DOHH2 (cell line): Measurements from ENCODE around the gene TMEM50B.
"Not testable (repeated sequence)": the region's sequence is repeated elsewhere in the genome, so short reads cannot be mapped to it uniquely, and the experiment has no call there.

Experiments used
- H3F3A ChIP-seq: fragments of 200-600 bp; sonication (generic), shearing (Covaris generic); 2 replicates; pipeline ENCODE4 v1.6.0; 2016; ENCODE audit warnings: antibody characterized with exemption, mild to moderate bottlenecking; ENCODE audit not compliant: control insufficient read depth, insufficient read depth
- H3K27ac ChIP-seq: fragments of 200-600 bp; sonication (generic); 2 replicates; pipeline ENCODE4 v1.5.1; 2014; ENCODE audit warnings: low read depth, mild to moderate bottlenecking, low read length, moderate library complexity
- H3K27me3 ChIP-seq: fragments of 200-600 bp; sonication (generic); 2 replicates; pipeline ENCODE4 v1.6.1; 2014; ENCODE audit warnings: mild to moderate bottlenecking, low read length, mixed read lengths; ENCODE audit not compliant: control insufficient read depth
- H3K36me3 ChIP-seq: fragments of 200-600 bp; sonication (generic); 2 replicates; pipeline ENCODE4 v1.6.1; 2014; ENCODE audit warnings: mild to moderate bottlenecking, low read length, moderate library complexity, mixed read lengths; ENCODE audit not compliant: control insufficient read depth
- H3K4me1 ChIP-seq: fragments of 200-600 bp; sonication (generic); 2 replicates; pipeline ENCODE4 v1.6.1; 2014; ENCODE audit warnings: mild to moderate bottlenecking, low read length, mixed read lengths; ENCODE audit not compliant: control insufficient read depth
- H3K4me2 ChIP-seq: fragments of 200-600 bp; sonication (generic); 2 replicates; pipeline ENCODE4 v1.6.0; 2014; ENCODE audit warnings: mild to moderate bottlenecking, low read length, moderate library complexity
- H3K4me3 ChIP-seq: fragments of 200-600 bp; sonication (generic); 2 replicates; pipeline ENCODE4 v1.5.1; 2014; ENCODE audit warnings: mild to moderate bottlenecking, low read length, mixed read lengths
- H3K79me2 ChIP-seq: fragments of 200-600 bp; sonication (generic); 2 replicates; pipeline ENCODE4 v1.6.1; 2014; ENCODE audit warnings: mild to moderate bottlenecking, low read length, mixed read lengths; ENCODE audit not compliant: control insufficient read depth
- H3K9me2 ChIP-seq: fragments of 200-600 bp; sonication (generic); replicated peaks from 2 replicates; pipeline ENCODE4 v1.6.1; 2014; ENCODE audit warnings: mild to moderate bottlenecking, low read length, mixed read lengths; ENCODE audit not compliant: control insufficient read depth
- H3K9me3 ChIP-seq: fragments of 200-600 bp; sonication (generic); 2 replicates; pipeline ENCODE4 v1.6.1; 2014; ENCODE audit warnings: antibody characterized with exemption, low read length, mixed read lengths; ENCODE audit not compliant: control insufficient read depth, insufficient read depth
- H4K20me1 ChIP-seq: fragments of 200-600 bp; sonication (generic); 2 replicates; pipeline ENCODE4 v1.6.0; 2014; ENCODE audit warnings: low read depth, mild to moderate bottlenecking, antibody characterized with exemption, low read length, moderate library complexity; ENCODE audit not compliant: control insufficient read depth, insufficient read depth
- CTCF ChIP-seq: fragments of 200-600 bp; sonication (generic); IDR thresholded peaks from one replicate; pipeline ENCODE4 v1.5.1; 2014; ENCODE audit warnings: antibody characterized with exemption, mild to moderate bottlenecking, low read depth, low read length; ENCODE audit not compliant: poor library complexity, severe bottlenecking
- EZH2phosphoT487 ChIP-seq: fragments of 200-600 bp; sonication (generic); IDR thresholded peaks from 2 replicates; pipeline ENCODE4 v1.6.1; 2017; ENCODE audit warnings: borderline replicate concordance, mild to moderate bottlenecking, antibody characterized with exemption, low read length, moderate library complexity, mixed read lengths

TMEM50B gene

GRCh38 chr21:33510826-33511225, 31.1 kb upstream of the TMEM50B start:
- TF ChIP-seq EZH2phosphoT487 (no peak), CTCF (no peak)
- no peak overlapping the region for H3K4me3 ChIP-seq
- no peaks in the 10 kb centered on the region for H3K9me3 ChIP-seq
- no peaks in the 10 kb centered on the region for H3K79me2 ChIP-seq
- H4K20me1 ChIP-seq = no peaks in the 10 kb centered on the region
- H3K27me3 ChIP-seq = no peaks in the 10 kb centered on the region
- H3K9me2 ChIP-seq = no peaks in the 10 kb centered on the region
- no peaks in the 10 kb centered on the region for H3K4me1 ChIP-seq
- no peak overlapping the region for H3K4me2 ChIP-seq
- H3K27ac ChIP-seq = no peak overlapping the region
- peaks cover 89% of the 10 kb centered on the region for H3K36me3 ChIP-seq
- no peaks in the 10 kb centered on the region for H3F3A ChIP-seq

- H3K9me2 ChIP-seq, H3K27ac ChIP-seq, H3F3A ChIP-seq, H3K79me2 ChIP-seq, H4K20me1 ChIP-seq, H3K4me2 ChIP-seq, H3K4me3 ChIP-seq, H3K27me3 ChIP-seq, H3K9me3 ChIP-seq, H3K4me1 ChIP-seq: not testable (repeated sequence)
- peaks cover 81% of the 10 kb centered on the region for H3K36me3 ChIP-seq
Observed at GRCh38 chr21:33507003-33507402, 27.2 kb upstream of the TMEM50B start.

GRCh38 chr21:33505833-33506232, 26.1 kb upstream of the TMEM50B start:
- no peaks in the 10 kb centered on the region for H3K4me1 ChIP-seq
- no peaks in the 10 kb centered on the region for H3K79me2 ChIP-seq
- H3K4me2 ChIP-seq = no peak overlapping the region
- no peak for TF ChIP-seq EZH2phosphoT487
- TF ChIP-seq CTCF = no peak
- H4K20me1 ChIP-seq = no peaks in the 10 kb centered on the region
- peaks cover 69% of the 10 kb centered on the region for H3K36me3 ChIP-seq
- no peak overlapping the region for H3K4me3 ChIP-seq
- no peak overlapping the region for H3K27ac ChIP-seq
- H3K9me2 ChIP-seq = no peaks in the 10 kb centered on the region
- no peaks in the 10 kb centered on the region for H3K9me3 ChIP-seq
- H3K27me3 ChIP-seq = no peaks in the 10 kb centered on the region
- H3F3A ChIP-seq = 0 out of 2 replicates have a peak, but pooled peaks cover 5% of the 10 kb centered on the region

- no peak overlapping the region for H3K4me2 ChIP-seq
- no peaks in the 10 kb centered on the region for H4K20me1 ChIP-seq
- no peak for TF ChIP-seq CTCF
- no peak for TF ChIP-seq EZH2phosphoT487
Observed at GRCh38 chr21:33496345-33496744, 16.6 kb upstream of the TMEM50B start.

More at GRCh38 chr21:33496345-33496744, 16.6 kb upstream of the TMEM50B start:
- H3K79me2 ChIP-seq = no peaks in the 10 kb centered on the region
- no peaks in the 10 kb centered on the region for H3K9me2 ChIP-seq
- H3K27me3 ChIP-seq = no peaks in the 10 kb centered on the region
- H3K9me3 ChIP-seq = no peaks in the 10 kb centered on the region
- H3K27ac ChIP-seq = no peak overlapping the region
- no peaks in the 10 kb centered on the region for H3K36me3 ChIP-seq
- H3K4me3 ChIP-seq = no peak overlapping the region
- peaks cover 6% of the 10 kb centered on the region for H3K4me1 ChIP-seq
- H3F3A ChIP-seq = 0 out of 2 replicates have a peak, but pooled peaks cover 4% of the 10 kb centered on the region
